Breast epithelium (tissue), 3 donors: ENCODE results near the gene VIT.

Source experiments
- POLR2A ChIP-seq: fragments of 450-650 bp; IDR thresholded peaks from one replicate; pipeline ENCODE4 v1.6.1; 2016; ENCODE audit warnings: antibody characterized with exemption, mild to moderate bottlenecking, moderate library complexity
- POLR2AphosphoS5 ChIP-seq, 3 donors: sonication (generic); formaldehyde crosslinking; IDR thresholded peaks; one replicate each; pipeline ENCODE4 v1.6.1; 2017; ENCODE audit warnings: antibody characterized with exemption in 3 of 3
- TF ChIP-seq, protein P1 (sequence below), 3 donors: fragments of 450-650 bp; IDR thresholded peaks; one replicate each; pipeline ENCODE4 v1.5.1; 2016 to 2017; ENCODE audit warnings: antibody characterized with exemption in 3 of 3, mild to moderate bottlenecking in 3 of 3, moderate library complexity in 3 of 3

DNA sequence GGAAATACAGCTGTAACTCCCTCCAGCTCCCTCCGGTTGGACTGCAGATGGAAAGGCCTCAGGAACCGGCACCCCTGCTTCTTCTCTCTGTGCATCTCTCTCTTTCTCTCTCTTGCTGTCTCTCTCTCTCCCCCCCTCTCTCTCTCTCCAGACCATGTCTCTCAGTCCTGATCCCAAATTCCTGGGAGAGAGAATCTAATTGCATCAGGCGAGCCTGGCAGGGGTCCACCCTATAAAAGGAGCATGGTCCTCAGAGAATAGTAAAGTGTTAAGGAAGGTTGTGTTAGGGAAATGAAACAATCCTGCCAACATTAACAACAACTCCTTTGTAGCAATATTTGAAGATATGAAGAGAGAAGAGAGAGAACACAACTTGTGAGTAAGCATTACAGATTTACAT, 36.7 kb downstream of the VIT start:
- TF ChIP-seq POLR2A (no peak), POLR2AphosphoS5 (IDR thresholded peaks at IDR 0.05) (no peak)
- TF ChIP-seq, protein P1, sequence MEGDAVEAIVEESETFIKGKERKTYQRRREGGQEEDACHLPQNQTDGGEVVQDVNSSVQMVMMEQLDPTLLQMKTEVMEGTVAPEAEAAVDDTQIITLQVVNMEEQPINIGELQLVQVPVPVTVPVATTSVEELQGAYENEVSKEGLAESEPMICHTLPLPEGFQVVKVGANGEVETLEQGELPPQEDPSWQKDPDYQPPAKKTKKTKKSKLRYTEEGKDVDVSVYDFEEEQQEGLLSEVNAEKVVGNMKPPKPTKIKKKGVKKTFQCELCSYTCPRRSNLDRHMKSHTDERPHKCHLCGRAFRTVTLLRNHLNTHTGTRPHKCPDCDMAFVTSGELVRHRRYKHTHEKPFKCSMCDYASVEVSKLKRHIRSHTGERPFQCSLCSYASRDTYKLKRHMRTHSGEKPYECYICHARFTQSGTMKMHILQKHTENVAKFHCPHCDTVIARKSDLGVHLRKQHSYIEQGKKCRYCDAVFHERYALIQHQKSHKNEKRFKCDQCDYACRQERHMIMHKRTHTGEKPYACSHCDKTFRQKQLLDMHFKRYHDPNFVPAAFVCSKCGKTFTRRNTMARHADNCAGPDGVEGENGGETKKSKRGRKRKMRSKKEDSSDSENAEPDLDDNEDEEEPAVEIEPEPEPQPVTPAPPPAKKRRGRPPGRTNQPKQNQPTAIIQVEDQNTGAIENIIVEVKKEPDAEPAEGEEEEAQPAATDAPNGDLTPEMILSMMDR (IDR thresholded peaks at IDR 0.05) = no peak
